ENCODE data around the gene CDC45. TPM values are rescaled to one million over a fixed set of nuclear protein-coding genes. Genes with fewer than 3 reads are reported as not detected.
"Not testable (repeated sequence)": the region's sequence is repeated elsewhere in the genome, so short reads cannot be mapped to it uniquely, and the experiment has no call there.

The CDC45 gene
- total and polyA plus RNA-seq, 9 donors: 0.46 to 2.2 (median 1.1) TPM; not detected in 3

GRCh38 chr22:19432133-19432851 lies 47.4 kb upstream of the CDC45 start, which contains the start of gene MRPL40:
Gene MRPL40, plus strand, starts transcription at chr22:19432545. Its CDS starts 10 bp downstream, at chr22:19432555.
- Histone ChIP-seq H3K27me3 (no peaks in the 10 kb centered on the region), H3K27ac (peak within 1 kb of the TSS; percentile 70 to 88), H3K9me3 (no peaks in the 10 kb centered on the region), H3K4me3 (peak within 1 kb of the TSS; percentile 89), H3K36me3 (no peaks in the 10 kb centered on the region), H3K4me1 (ENCODE audit: insufficient read depth) (peaks cover 10% of the 10 kb centered on the region)
- peak; percentile 89 to 95 (median 93) for DNase-seq
- intact Hi-C loops (cut with DNase I): no loop called here
- 0% methylated on average over 49 to 74 of the region's 74 CpGs for WGBS, 3 donors
- TF ChIP-seq EP300 (IDR thresholded peaks at IDR 0.05) (no peak), POLR2A (IDR thresholded peaks at IDR 0.05) (peak; percentile 91)
- TF ChIP-seq, protein P1, sequence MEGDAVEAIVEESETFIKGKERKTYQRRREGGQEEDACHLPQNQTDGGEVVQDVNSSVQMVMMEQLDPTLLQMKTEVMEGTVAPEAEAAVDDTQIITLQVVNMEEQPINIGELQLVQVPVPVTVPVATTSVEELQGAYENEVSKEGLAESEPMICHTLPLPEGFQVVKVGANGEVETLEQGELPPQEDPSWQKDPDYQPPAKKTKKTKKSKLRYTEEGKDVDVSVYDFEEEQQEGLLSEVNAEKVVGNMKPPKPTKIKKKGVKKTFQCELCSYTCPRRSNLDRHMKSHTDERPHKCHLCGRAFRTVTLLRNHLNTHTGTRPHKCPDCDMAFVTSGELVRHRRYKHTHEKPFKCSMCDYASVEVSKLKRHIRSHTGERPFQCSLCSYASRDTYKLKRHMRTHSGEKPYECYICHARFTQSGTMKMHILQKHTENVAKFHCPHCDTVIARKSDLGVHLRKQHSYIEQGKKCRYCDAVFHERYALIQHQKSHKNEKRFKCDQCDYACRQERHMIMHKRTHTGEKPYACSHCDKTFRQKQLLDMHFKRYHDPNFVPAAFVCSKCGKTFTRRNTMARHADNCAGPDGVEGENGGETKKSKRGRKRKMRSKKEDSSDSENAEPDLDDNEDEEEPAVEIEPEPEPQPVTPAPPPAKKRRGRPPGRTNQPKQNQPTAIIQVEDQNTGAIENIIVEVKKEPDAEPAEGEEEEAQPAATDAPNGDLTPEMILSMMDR (IDR thresholded peaks at IDR 0.05): peak in 1 of 3 donors; percentile 22

- WGBS, 3 donors: 89 to 92% (median 91%) methylated on average over 7 of the region's 7 CpGs
- peak in 1 of 5 donors; percentile 27 for DNase-seq
- Histone ChIP-seq H3K9me3 (no peaks in the 10 kb centered on the region), H3K4me1 (ENCODE audit: insufficient read depth) (peaks cover 10% of the 10 kb centered on the region), H3K36me3 (no peaks in the 10 kb centered on the region), H3K4me3 (no peak overlapping the region), H3K27me3 (no peaks in the 10 kb centered on the region), H3K27ac (no peak overlapping the region)
- TF ChIP-seq EP300 (IDR thresholded peaks at IDR 0.05) (no peak), POLR2A (IDR thresholded peaks at IDR 0.05) (no peak)
- TF ChIP-seq, protein P1 (IDR thresholded peaks at IDR 0.05): no peak
- intact Hi-C loops (cut with DNase I): no loop called here
Observed at GRCh38 chr22:19434401-19434800, 45.3 kb upstream of the CDC45 start.

- H3K4me1 ChIP-seq (ENCODE audit: insufficient read depth): peaks cover 9% of the 10 kb centered on the region
- H3K4me3 ChIP-seq: no peak overlapping the region
- 59 to 70% (median 69%) methylated on average over 2 of the region's 2 CpGs for WGBS, 3 donors
- H3K27me3 ChIP-seq: no peaks in the 10 kb centered on the region
- TF ChIP-seq EP300 (IDR thresholded peaks at IDR 0.05) (no peak), POLR2A (IDR thresholded peaks at IDR 0.05) (no peak)
- TF ChIP-seq, protein P1 (IDR thresholded peaks at IDR 0.05): no peak
- H3K9me3 ChIP-seq: no peaks in the 10 kb centered on the region
- no peak overlapping the region for H3K27ac ChIP-seq
- H3K36me3 ChIP-seq: no peaks in the 10 kb centered on the region
- intact Hi-C loops (cut with DNase I): no loop called here
- DNase-seq: no peak
Observed at GRCh38 chr22:19434829-19435580, 44.7 kb upstream of the CDC45 start.

DNA sequence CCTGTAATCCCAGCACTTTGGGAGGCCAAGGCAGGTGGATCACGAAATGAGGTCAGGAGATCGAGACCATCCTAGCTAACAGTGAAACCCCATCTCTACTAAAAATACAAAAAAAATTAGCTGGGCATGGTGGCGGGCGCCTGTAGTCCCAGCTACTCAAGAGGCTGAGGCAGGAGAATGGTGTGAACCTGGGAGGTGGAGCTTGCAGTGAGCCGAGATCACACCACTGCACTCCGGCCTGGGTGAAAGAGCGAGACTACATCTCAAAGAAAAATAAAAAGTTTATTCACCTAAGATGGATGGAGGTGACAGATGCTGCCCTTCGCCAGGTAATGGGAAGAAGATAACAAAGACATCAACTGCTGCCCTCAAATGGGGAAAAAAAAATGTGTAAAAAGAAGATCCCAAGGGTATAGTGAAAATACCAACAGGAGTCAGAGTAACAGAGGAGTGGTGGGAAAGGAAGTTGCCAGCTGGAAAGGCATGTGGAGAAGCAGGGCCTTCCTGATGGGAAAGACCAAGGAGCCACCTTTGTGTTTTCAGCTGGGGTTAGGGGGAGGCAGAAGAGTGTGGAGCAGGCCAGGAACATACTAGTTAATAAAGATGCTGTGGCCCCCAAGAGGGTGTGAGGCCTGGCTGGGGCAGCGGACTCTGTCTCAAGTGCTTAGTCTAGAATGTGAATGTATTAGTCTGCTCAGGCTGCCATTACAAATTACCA lies 43.1 kb upstream of the CDC45 start:
- H3K9me3 ChIP-seq; H3K27me3 ChIP-seq; H3K27ac ChIP-seq; H3K4me3 ChIP-seq; H3K4me1 ChIP-seq (ENCODE audit: insufficient read depth); intact Hi-C loops (cut with DNase I); DNase-seq; H3K36me3 ChIP-seq: not testable (repeated sequence)
- 87 to 92% (median 91%) methylated on average over 9 of the region's 9 CpGs for WGBS, 3 donors

Measured in ovary (tissue), 9 donors.